Activated CD4-positive, CD25-positive, alpha-beta regulatory T cell (primary cell): Measurements from ENCODE around the gene DLG2.

Source experiments
- DNase-seq, 4 experiments: peaks; one replicate each; lab custom pipeline; 2025; lab: John Stamatoyannopoulos, UW

The DLG2 gene

GRCh38 chr11:84775503-84775902 is 851.6 kb downstream of the DLG2 start:
- DNase-seq: no peak

- no peak for DNase-seq
Measured at GRCh38 chr11:84763931-84764330, 863.2 kb downstream of the DLG2 start.

- no peak for DNase-seq
Measured at GRCh38 chr11:84757711-84758110, 869.4 kb downstream of the DLG2 start.

GRCh38 chr11:84751371-84751770 is 875.8 kb downstream of the DLG2 start:
- no peak for DNase-seq

GRCh38 chr11:84747871-84748270 is 879.3 kb downstream of the DLG2 start:
- DNase-seq: no peak

GRCh38 chr11:84740050-84740449 is 887.1 kb downstream of the DLG2 start:
- DNase-seq: no peak

- no peak for DNase-seq
Measured at GRCh38 chr11:84724256-84724655, 902.9 kb downstream of the DLG2 start.

- no peak for DNase-seq
Measured at GRCh38 chr11:84722583-84723108, 904.5 kb downstream of the DLG2 start.

GRCh38 chr11:84721561-84721961 is 905.6 kb downstream of the DLG2 start:
- DNase-seq: no peak

GRCh38 chr11:84720706-84721402 is 906.3 kb downstream of the DLG2 start:
- DNase-seq: no peak

- no peak for DNase-seq
Measured at GRCh38 chr11:84719935-84720577, 907.1 kb downstream of the DLG2 start.

GRCh38 chr11:84714316-84714780 is 912.8 kb downstream of the DLG2 start:
- no peak for DNase-seq

- no peak for DNase-seq
Measured at GRCh38 chr11:84691830-84692229, 935.3 kb downstream of the DLG2 start.

GRCh38 chr11:84687433-84687832 is 939.7 kb downstream of the DLG2 start:
- no peak for DNase-seq

GRCh38 chr11:84686716-84687115 is 940.4 kb downstream of the DLG2 start:
- DNase-seq: no peak

GRCh38 chr11:84685976-84686375 is 941.2 kb downstream of the DLG2 start:
- DNase-seq: no peak

GRCh38 chr11:84685149-84685548 is 942.0 kb downstream of the DLG2 start:
- no peak for DNase-seq

GRCh38 chr11:84681456-84681855 is 945.7 kb downstream of the DLG2 start:
- DNase-seq: no peak

GRCh38 chr11:84675396-84676025 is 951.6 kb downstream of the DLG2 start:
- no peak for DNase-seq

- no peak for DNase-seq
Measured at GRCh38 chr11:84673753-84674152, 953.4 kb downstream of the DLG2 start.

GRCh38 chr11:84671325-84671999 is 955.7 kb downstream of the DLG2 start:
- DNase-seq: no peak

GRCh38 chr11:84663731-84664130 is 963.4 kb downstream of the DLG2 start:
- DNase-seq: no peak
